HepG2 (cell line): ENCODE data around the gene AKAP8L. TPM values are rescaled to one million over a fixed set of nuclear protein-coding genes. Genes with fewer than 3 reads are reported as not detected.

ENCODE experiments used
- BCL6 ChIP-seq: IDR thresholded peaks from 2 replicates; pipeline ENCODE4 v1.6.1; 2016; ENCODE audit warnings: missing genetic modification reagents, missing compliant biosample characterization
- FOSL2 ChIP-seq: sonication (generic); formaldehyde crosslinking; IDR thresholded peaks from 2 replicates; pipeline ENCODE4 v1.4.0; 2020; ENCODE audit warnings: missing genetic modification reagents
- HMG20B ChIP-seq: conservative IDR thresholded peaks from 2 replicates; pipeline ENCODE4 v1.6.1; 2016; ENCODE audit warnings: missing genetic modification reagents, missing compliant biosample characterization
- KDM1A ChIP-seq: IDR thresholded peaks from 2 replicates; pipeline ENCODE4 v1.6.1; 2016; ENCODE audit warnings: missing compliant biosample characterization
- NFIC ChIP-seq: IDR thresholded peaks from 2 replicates; pipeline ENCODE4 v1.6.1; 2012; ENCODE audit warnings: mild to moderate bottlenecking, low read length, inconsistent platforms
- NR2F6 ChIP-seq, 2 experiments: IDR thresholded peaks; 2 replicates each; pipeline ENCODE4 v1.6.1; 2016; ENCODE audit warnings: antibody characterized with exemption in 1 of 2, mild to moderate bottlenecking in 1 of 2
- REL ChIP-seq: sonication (generic); formaldehyde crosslinking; conservative IDR thresholded peaks from 2 replicates; pipeline ENCODE4 v1.8.0; 2022; ENCODE audit warnings: mild to moderate bottlenecking, missing genetic modification reagents, moderate library complexity
- SNRNP70 ChIP-seq: fragments of 200-400 bp; formaldehyde crosslinking; IDR thresholded peaks from 2 replicates; pipeline ENCODE4 v1.6.1; 2017; ENCODE audit warnings: mild to moderate bottlenecking, low read depth, low read length, moderate library complexity
- SRY ChIP-seq: sonication (generic); formaldehyde crosslinking; IDR thresholded peaks from 2 replicates; pipeline ENCODE4 v1.8.0; 2022; ENCODE audit warnings: mild to moderate bottlenecking, missing genetic modification reagents
- ZFP37 ChIP-seq: sonication (generic); formaldehyde crosslinking; IDR thresholded peaks from 2 replicates; pipeline ENCODE4 v1.4.0; 2020; ENCODE audit warnings: missing genetic modification reagents, borderline replicate concordance
- ZKSCAN1 ChIP-seq: fragments of 150-350 bp; IDR thresholded peaks from 2 replicates; pipeline ENCODE4 v1.6.1; 2014; ENCODE audit warnings: low read length
- ZNF136 ChIP-seq: sonication (generic); formaldehyde crosslinking; IDR thresholded peaks from 2 replicates; pipeline ENCODE4 v1.8.1; 2022; ENCODE audit warnings: low read depth, mild to moderate bottlenecking, moderate library complexity, missing genetic modification reagents
- ZNF225 ChIP-seq: sonication (generic); formaldehyde crosslinking; IDR thresholded peaks from 2 replicates; pipeline ENCODE4 v1.4.0; 2020; ENCODE audit warnings: mild to moderate bottlenecking, missing genetic modification reagents
- ZNF670 ChIP-seq: sonication (generic); formaldehyde crosslinking; IDR thresholded peaks from 2 replicates; pipeline ENCODE4 v1.8.0; 2022; ENCODE audit warnings: mild to moderate bottlenecking, missing genetic modification reagents, borderline replicate concordance
- ZNF816 ChIP-seq: sonication (generic); formaldehyde crosslinking; IDR thresholded peaks from 2 replicates; pipeline ENCODE4 v1.8.0; 2022; ENCODE audit warnings: missing genetic modification reagents, mild to moderate bottlenecking, borderline replicate concordance
- polyA plus RNA-seq, 8 experiments: library from polyadenylated mRNA; depleted of rRNA in 3 of 8; stranded (reverse) in 7 of 8; unstranded in 1 of 8; fragments of >200 nt; fragmentation: Illumina TruSeq in 4 of 8; extraction: Trizol in 4 of 8; gene quantifications; 2 replicates each; pipeline versions ENCODE4 v1.2.1 to v1.2.3, GENCODE V29; 2011 to 2016; ENCODE audit warnings: low read depth in 4 of 8, missing spikeins in 1 of 8, mixed read lengths in 1 of 8; ENCODE audit not compliant: insufficient read depth in 1 of 8
- total RNA-seq, 5 experiments: library from RNA; depleted of rRNA; stranded (reverse); fragments of >200 nt; fragmentation: Illumina TruSeq; extraction: Trizol; gene quantifications; 2 replicates each; pipeline ENCODE4 v1.2.3, GENCODE V29; 2016; ENCODE audit warnings: low read depth in 1 of 5
- TF ChIP-seq, protein P1 (sequence below): sonication (generic); formaldehyde crosslinking; IDR thresholded peaks from 2 replicates; pipeline ENCODE4 v1.8.1; 2023; ENCODE audit warnings: mild to moderate bottlenecking, missing genetic modification reagents
- TF ChIP-seq, protein P2 (sequence below): sonication (generic); formaldehyde crosslinking; IDR thresholded peaks from 2 replicates; pipeline ENCODE4 v1.5.1; 2020; ENCODE audit warnings: mild to moderate bottlenecking, moderate library complexity, missing genetic modification reagents
- TF ChIP-seq, protein P3 (sequence below): sonication (generic); formaldehyde crosslinking; IDR thresholded peaks from 2 replicates; pipeline ENCODE4 v1.4.0; 2020; ENCODE audit warnings: missing genetic modification reagents
- TF ChIP-seq, protein P4 (sequence below): sonication (generic); formaldehyde crosslinking; IDR thresholded peaks from 2 replicates; pipeline ENCODE4 v1.4.0; 2020; ENCODE audit warnings: missing genetic modification reagents, borderline replicate concordance
- TF ChIP-seq, protein P5 (sequence below): sonication (generic); formaldehyde crosslinking; IDR thresholded peaks from 2 replicates; pipeline ENCODE4 v1.5.0; 2020; ENCODE audit warnings: missing genetic modification reagents

The AKAP8L gene
- total and polyA plus RNA-seq, 2 of the 13 experiments (the other 11 are each of a cell fraction or from before 2014, with no cell fraction given) = 48.2 to 49.6 TPM

DNA sequence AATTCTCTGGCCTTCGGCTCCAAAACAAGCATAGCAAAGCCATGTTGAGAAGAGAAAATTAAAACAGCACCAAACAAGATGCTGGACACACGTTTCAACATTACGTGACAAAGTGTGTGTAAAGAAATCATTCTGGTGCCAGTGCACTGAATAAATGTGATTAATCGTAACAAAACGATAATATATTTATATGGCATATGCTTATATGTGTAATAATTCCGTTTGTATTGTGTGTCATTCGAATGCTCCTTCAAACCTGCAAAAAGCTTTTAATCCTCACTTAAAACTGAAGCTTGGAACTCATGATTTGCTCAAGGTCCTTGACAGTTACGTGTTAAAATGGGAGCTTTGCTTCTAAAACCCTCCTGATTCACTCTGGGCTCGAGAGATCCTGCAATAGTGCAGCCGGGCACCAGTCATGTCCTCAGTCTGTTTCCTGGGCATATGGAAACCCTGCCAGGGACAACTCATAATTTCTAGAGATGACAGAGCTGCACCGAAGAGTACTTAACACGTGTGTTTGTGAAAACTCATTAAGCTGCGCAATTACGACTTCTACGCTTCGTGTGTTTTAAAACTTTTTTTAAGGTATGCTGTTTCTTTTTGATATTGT is 731 bp upstream of the AKAP8L start (continued):
- TF ChIP-seq, protein P1, sequence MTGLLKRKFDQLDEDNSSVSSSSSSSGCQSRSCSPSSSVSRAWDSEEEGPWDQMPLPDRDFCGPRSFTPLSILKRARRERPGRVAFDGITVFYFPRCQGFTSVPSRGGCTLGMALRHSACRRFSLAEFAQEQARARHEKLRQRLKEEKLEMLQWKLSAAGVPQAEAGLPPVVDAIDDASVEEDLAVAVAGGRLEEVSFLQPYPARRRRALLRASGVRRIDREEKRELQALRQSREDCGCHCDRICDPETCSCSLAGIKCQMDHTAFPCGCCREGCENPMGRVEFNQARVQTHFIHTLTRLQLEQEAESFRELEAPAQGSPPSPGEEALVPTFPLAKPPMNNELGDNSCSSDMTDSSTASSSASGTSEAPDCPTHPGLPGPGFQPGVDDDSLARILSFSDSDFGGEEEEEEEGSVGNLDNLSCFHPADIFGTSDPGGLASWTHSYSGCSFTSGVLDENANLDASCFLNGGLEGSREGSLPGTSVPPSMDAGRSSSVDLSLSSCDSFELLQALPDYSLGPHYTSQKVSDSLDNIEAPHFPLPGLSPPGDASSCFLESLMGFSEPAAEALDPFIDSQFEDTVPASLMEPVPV (CRISPR knock-in tag) = peak; percentile 19; the same call in 1 of the 2 replicates
- TF ChIP-seq NFIC = 0 out of 2 replicates have a peak, but pooled peaks have one; percentile 34
- 0 out of 2 replicates have a peak, but pooled peaks have one; percentile 26 for TF ChIP-seq ZNF670 (CRISPR knock-in tag)
- TF ChIP-seq REL = 0 out of 2 replicates have a peak, but pooled peaks have one; percentile 52
- TF ChIP-seq ZNF136 (CRISPR knock-in tag) = no peak
- TF ChIP-seq, protein P2, sequence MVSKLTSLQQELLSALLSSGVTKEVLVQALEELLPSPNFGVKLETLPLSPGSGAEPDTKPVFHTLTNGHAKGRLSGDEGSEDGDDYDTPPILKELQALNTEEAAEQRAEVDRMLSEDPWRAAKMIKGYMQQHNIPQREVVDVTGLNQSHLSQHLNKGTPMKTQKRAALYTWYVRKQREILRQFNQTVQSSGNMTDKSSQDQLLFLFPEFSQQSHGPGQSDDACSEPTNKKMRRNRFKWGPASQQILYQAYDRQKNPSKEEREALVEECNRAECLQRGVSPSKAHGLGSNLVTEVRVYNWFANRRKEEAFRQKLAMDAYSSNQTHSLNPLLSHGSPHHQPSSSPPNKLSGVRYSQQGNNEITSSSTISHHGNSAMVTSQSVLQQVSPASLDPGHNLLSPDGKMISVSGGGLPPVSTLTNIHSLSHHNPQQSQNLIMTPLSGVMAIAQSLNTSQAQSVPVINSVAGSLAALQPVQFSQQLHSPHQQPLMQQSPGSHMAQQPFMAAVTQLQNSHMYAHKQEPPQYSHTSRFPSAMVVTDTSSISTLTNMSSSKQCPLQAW (CRISPR knock-in tag) = no peak
- TF ChIP-seq, protein P3, sequence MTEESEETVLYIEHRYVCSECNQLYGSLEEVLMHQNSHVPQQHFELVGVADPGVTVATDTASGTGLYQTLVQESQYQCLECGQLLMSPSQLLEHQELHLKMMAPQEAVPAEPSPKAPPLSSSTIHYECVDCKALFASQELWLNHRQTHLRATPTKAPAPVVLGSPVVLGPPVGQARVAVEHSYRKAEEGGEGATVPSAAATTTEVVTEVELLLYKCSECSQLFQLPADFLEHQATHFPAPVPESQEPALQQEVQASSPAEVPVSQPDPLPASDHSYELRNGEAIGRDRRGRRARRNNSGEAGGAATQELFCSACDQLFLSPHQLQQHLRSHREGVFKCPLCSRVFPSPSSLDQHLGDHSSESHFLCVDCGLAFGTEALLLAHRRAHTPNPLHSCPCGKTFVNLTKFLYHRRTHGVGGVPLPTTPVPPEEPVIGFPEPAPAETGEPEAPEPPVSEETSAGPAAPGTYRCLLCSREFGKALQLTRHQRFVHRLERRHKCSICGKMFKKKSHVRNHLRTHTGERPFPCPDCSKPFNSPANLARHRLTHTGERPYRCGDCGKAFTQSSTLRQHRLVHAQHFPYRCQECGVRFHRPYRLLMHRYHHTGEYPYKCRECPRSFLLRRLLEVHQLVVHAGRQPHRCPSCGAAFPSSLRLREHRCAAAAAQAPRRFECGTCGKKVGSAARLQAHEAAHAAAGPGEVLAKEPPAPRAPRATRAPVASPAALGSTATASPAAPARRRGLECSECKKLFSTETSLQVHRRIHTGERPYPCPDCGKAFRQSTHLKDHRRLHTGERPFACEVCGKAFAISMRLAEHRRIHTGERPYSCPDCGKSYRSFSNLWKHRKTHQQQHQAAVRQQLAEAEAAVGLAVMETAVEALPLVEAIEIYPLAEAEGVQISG = no peak
- no peak for TF ChIP-seq ZNF225 (CRISPR knock-in tag)
- TF ChIP-seq NR2F6 (IDR thresholded peaks at IDR 0.05) = no peak
- TF ChIP-seq NR2F6 (CRISPR knock-in tag; IDR thresholded peaks at IDR 0.05) = no peak
- TF ChIP-seq, protein P4, sequence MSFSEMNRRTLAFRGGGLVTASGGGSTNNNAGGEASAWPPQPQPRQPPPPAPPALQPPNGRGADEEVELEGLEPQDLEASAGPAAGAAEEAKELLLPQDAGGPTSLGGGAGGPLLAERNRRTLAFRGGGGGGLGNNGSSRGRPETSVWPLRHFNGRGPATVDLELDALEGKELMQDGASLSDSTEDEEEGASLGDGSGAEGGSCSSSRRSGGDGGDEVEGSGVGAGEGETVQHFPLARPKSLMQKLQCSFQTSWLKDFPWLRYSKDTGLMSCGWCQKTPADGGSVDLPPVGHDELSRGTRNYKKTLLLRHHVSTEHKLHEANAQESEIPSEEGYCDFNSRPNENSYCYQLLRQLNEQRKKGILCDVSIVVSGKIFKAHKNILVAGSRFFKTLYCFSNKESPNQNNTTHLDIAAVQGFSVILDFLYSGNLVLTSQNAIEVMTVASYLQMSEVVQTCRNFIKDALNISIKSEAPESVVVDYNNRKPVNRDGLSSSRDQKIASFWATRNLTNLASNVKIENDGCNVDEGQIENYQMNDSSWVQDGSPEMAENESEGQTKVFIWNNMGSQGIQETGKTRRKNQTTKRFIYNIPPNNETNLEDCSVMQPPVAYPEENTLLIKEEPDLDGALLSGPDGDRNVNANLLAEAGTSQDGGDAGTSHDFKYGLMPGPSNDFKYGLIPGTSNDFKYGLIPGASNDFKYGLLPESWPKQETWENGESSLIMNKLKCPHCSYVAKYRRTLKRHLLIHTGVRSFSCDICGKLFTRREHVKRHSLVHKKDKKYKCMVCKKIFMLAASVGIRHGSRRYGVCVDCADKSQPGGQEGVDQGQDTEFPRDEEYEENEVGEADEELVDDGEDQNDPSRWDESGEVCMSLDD (CRISPR knock-in tag) = no peak
- no peak for TF ChIP-seq ZKSCAN1
- no peak for TF ChIP-seq KDM1A (CRISPR knock-in tag)
- no peak for TF ChIP-seq HMG20B (CRISPR knock-in tag)
- TF ChIP-seq BCL6 = no peak
- 0 out of 2 replicates have a peak, but pooled peaks have one; percentile 24 for TF ChIP-seq ZNF816 (CRISPR knock-in tag)
- no peak for TF ChIP-seq ZFP37
- TF ChIP-seq SNRNP70 = no peak
- no peak for TF ChIP-seq FOSL2 (CRISPR knock-in tag)
- TF ChIP-seq SRY (CRISPR knock-in tag) = no peak
- TF ChIP-seq, protein P5, sequence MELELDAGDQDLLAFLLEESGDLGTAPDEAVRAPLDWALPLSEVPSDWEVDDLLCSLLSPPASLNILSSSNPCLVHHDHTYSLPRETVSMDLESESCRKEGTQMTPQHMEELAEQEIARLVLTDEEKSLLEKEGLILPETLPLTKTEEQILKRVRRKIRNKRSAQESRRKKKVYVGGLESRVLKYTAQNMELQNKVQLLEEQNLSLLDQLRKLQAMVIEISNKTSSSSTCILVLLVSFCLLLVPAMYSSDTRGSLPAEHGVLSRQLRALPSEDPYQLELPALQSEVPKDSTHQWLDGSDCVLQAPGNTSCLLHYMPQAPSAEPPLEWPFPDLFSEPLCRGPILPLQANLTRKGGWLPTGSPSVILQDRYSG = no peak
